H1 (cell line): ENCODE data around the gene KCNJ5. TPM values are rescaled to one million over a fixed set of nuclear protein-coding genes. Genes with fewer than 3 reads are reported as not detected.

ENCODE experiments used
- POU5F1 ChIP-seq: IDR thresholded peaks from 2 replicates; pipeline ENCODE4 v1.6.1; 2011; ENCODE audit warnings: low read depth, mild to moderate bottlenecking, low read length, moderate library complexity
- RBBP5 ChIP-seq: IDR thresholded peaks from 2 replicates; pipeline ENCODE4 v1.7.1; 2012; ENCODE audit warnings: low read depth, mild to moderate bottlenecking, inconsistent platforms, low read length, moderate library complexity, borderline replicate concordance
- polyA plus RNA-seq, 7 experiments: library from polyadenylated mRNA; depleted of rRNA in 3 of 7; stranded (reverse) in 5 of 7; unstranded in 2 of 7; fragments of >200 nt in 5 of 7; fragments of 200-250 nt in 2 of 7; gene quantifications; 1 replicate in 5 of 7; 2 replicates in 1 of 7; 4 replicates in 1 of 7; pipeline versions ENCODE4 v1.2.1 to v1.2.3, GENCODE V29; 2011 to 2013; ENCODE audit warnings: missing spikeins in 2 of 7, mixed read lengths in 2 of 7
- total RNA-seq: library from RNA; stranded (reverse); fragmentation: NEBNext Ultra II Directional; extraction: Animal tissue kit (Norgen Biotek cat#: 25700); gene quantifications from 2 replicates; pipeline ENCODE4 v1.2.1, GENCODE V29; 2021

Gene KCNJ5
- total and polyA plus RNA-seq, 2 of the 8 experiments (the other 6 are each of a cell fraction or from before 2014, with no cell fraction given), result 0.05 TPM; not detected in 1

DNA sequence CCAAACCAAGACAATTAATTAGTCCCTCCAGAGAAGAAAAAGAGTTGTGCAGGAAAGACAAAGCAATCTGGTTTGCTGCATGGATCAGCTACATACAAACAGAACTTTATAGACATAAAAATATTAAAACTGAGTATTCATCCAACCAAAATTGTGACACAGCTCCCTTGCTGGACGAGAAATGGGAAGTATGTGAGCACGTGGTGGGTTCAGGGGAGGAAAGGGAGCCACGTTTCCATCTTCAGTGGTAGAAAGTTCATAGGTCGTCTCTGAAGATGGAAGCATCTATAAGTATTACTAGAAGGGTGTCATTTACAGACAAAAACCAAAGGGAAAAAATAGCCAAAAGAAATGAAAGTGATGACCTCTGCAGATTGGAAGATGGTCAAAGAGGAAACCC lies 7.1 kb upstream of the KCNJ5 start (continued):
- TF ChIP-seq POU5F1 (no peak), RBBP5 (no peak)
